HG02798 (cell line): ENCODE measurements around the gene TCAF1.

Experiments
- ATAC-seq: cut with Tn5 transposase; IDR thresholded peaks from one replicate; pipeline ENCODE4 v1.9.1; 2021; ENCODE audit warnings: mild to moderate bottlenecking; ENCODE audit not compliant: unreplicated experiment, poor library complexity

TCAF1 gene

GRCh38 chr7:143906895-143907294 lies 4.9 kb upstream of the TCAF1 start:
- no peak for ATAC-seq

DNA sequence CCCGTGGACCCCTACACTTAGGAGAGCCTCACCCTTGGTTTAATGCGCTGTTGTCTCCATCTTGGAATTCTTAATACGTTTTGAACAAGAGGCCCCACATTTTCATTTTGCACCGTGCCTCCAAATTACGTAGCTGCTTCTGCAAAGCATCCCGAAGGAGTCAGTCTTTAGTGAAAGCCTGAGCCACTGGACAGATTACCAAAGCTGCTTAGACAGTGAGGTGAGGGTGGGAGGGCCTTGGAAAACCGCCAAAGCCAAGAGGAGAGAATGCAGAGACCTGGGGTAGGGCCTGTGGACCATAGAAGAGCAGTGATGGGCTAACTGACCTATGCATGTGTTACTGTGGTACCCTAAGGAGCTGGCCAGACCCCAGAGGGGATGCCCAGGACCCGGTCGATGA lies 4.2 kb upstream of the TCAF1 start:
- ATAC-seq, result no peak

DNA sequence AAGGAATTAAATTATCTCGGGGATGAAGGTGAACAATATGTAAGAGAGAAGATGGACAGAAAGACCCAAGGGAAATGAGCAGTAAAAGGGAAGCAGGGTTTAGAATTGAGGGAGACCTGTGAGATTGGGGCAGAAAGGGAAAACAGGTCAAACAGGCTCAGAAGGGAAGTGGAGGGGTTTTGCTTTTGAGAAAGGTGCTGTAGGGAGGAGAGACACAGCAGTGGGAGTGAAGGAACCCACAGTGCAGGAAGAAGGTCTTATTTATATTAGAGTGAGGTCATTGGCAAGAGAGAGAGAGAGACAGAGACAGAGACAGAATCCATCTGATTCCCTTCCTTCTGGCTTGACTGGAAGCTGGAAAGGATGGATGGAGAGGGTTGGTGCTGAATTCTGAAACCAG lies 3.5 kb upstream of the TCAF1 start:
- ATAC-seq, result no peak

DNA sequence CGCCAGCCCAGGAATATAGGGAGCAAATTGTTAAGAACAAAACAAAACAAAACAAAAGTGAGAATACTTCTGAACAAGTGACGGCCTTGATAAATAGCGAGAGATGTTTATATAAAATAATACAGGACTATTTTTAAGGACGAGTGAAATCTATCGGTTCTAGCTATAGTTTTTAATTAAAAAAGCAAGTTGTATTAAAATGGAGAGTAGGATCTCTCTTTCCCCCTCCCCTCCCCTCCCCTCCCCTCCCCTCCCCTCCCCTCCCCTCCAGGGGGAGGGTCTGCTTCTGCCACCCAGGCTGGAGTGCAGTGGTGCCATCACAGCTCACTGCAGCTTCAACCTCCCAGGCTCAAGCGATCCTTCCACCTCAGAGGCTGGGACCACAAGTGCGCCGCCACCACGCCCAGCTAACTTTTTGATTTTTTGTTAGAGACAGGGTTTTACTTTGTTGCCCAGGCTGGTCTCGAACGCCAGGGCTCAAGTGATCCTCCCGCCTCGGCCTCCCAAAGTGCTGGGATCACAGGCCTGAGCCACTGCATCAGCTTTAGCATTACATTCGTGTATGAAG lies 440 bp upstream of the TCAF1 start:
- ATAC-seq, result no peak

DNA sequence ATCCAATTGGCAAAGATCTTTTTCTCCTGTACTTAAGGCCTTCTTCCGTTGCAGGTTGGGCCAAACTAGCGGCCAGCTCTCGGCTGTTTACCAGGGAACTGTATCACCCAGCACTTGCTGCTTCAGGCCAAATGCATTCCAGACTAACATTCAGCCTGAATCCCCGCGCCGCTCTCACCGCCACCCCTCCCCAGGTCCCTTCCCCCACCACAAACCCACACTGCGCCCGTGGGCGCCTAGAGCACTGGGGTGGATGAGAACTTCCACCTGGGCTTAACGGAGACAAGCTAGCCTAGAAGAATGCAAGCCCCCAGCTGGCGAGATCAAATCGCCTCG lies 676 bp downstream of the TCAF1 start:
- ATAC-seq, result no peak

GRCh38 chr7:143900230-143900766 lies 1.7 kb downstream of the TCAF1 start:
- no peak for ATAC-seq

DNA sequence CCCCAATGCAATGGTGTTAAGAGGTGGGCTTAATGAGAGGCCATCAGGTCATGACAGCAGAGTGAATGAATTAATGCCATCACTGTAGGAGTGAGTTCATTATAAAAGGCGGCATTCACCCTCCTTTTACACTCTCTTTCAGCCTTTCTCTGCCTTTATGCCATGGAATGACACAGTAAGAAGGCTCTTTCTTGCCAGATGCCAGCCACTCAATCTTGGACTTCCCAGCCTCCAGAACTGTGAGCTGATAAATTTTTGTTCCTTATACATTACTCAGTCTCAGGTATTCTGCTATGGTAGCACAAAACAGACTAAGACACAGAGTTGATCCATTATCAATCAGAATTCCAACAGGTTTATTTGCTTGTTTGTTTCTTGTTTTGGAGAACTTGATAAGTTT lies 3.2 kb downstream of the TCAF1 start:
- no peak for ATAC-seq

DNA sequence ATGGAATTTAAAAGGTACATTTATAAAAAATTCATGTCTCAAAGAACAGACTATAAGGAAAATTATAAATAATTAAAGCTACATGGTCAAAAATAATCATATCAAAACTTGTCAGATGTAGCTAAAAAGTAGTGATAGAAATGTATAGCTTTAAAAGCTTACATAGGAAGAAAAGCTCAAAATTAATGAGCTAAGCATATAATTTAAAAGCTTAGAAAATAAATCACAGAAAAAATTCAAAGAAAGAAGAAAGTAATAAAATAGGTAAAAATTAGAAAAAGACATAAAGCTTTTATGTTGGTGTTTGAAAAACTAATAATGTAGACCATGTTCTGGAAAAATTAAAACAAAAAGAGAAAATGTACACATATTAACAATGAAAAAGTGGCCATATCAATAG lies 5.3 kb downstream of the TCAF1 start:
- ATAC-seq, result no peak

DNA sequence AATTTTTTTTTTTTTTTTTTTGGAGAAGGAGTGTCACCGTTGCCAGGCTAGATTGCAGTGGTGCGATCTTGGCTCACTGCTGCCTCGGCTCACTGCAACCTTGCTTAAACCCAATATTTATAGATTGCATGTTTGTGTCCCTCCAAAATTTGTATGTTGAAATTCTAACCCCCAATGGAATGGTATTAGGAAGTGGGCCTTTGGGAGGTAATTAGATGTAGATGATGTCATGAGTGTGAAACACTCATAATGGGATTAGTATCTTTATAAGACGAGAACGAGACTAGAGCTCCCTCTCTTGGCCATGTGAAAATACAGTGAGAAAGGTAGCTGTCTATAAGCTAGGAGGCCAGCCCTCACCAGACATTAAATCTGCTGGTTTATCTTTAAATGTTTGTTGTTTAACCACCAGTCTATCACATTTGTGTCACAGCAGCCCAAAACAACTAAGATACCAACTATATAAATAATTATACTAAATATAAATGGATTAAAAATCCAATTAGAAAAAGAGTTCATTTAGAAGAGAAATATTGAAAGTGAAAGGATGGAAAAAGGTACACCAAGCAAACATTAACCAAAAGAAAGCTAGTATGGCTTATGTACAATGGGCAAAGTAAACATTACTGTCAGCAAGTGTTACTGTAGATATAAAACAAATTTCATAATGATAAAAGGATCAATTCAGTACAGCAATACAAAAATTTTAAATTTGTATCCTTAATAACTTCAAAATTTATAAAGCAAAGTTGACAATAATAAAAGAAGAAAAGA lies 9.3 kb downstream of the TCAF1 start:
- ATAC-seq, result peak; percentile 100

DNA sequence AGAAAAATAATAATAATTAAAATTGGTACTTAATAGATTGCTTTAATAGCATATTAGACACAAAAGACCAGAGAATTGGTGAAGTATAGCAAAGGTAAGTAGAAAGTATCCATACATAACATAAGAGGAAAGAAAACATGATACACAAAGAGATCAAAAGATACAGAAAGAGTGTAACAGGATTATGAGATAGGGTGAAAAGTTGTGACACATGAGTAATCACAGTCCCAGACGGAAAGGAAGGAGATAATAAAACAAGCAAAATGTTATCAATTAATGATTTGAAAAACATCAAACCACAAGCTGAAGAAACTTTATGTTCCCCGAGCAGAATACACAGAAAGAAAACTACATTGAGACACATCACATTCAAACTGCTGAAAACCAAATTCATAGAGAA lies 10.5 kb downstream of the TCAF1 start:
- ATAC-seq, result no peak

DNA sequence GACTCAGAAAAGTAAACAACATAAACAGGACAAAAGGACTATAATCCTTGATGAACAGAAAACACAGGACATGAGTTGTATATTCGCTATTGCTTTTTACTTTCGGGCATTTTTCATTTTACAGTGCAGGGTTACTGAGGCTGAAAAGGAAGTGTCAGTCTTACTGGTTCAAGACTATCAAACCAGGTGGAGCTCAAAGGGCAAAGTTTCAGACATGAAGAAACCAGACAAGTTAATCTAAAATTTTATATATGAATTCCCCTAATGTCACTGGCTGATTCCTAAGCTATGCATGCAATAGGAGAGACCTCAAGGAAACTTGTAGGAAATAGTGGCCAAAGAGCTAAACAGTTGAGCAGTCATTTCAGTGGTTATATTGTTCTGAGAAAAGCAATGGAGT lies 11.4 kb downstream of the TCAF1 start:
- ATAC-seq, result no peak

- ATAC-seq, result no peak
Observed at GRCh38 chr7:143889068-143889467, 12.9 kb downstream of the TCAF1 start.

- ATAC-seq, result no peak
Observed at GRCh38 chr7:143886826-143887477, 15.0 kb downstream of the TCAF1 start.

DNA sequence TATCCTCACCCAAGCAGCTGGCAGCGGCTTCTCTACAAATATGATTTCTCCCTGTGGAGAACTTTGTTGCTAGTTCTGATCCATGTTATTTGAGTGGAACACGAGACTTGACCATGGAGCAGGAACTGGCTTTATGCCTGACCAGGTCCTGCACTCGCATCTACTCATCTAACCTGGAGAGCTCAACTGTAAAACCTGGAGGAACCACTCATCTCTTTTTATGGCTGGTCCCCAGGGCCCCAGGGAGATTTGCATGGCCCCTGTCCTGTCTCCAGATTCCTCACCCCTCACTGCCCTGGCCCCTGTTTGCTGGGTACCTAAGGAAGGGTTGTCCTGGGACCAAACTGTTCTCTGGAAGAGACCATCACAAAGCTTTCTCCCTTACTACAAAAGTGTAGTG lies 16.0 kb downstream of the TCAF1 start:
- ATAC-seq, result no peak

DNA sequence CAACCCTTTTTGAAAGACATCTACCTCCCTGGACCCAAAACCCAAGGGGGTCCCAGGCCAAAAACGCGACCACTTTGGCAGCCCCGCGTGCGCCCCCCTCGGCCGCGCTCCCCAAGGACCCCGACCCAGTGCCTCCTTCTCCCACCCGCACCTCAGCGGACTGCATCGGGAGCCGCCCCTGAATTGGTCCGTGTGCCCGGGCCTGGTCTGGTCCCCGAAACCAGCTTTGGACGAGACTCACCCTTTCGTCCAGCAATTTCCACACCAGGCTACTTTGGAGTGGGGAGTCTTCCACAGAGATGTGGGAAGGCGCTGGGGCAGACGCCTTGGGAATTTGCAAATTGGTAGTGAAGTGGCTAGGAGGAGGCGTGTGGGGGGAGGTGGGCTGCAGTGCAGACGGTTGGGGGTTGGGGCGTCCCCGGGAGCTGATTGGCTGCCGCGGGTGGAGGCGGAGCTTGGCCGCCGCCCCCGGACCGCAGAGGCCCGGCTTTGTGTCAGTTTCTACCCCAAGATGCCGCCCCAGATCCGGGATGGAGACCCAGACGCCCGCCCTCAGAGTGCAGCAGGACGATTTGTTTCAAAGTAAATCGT lies 16.9 kb downstream of the TCAF1 start:
- ATAC-seq, result peak; percentile 93

DNA sequence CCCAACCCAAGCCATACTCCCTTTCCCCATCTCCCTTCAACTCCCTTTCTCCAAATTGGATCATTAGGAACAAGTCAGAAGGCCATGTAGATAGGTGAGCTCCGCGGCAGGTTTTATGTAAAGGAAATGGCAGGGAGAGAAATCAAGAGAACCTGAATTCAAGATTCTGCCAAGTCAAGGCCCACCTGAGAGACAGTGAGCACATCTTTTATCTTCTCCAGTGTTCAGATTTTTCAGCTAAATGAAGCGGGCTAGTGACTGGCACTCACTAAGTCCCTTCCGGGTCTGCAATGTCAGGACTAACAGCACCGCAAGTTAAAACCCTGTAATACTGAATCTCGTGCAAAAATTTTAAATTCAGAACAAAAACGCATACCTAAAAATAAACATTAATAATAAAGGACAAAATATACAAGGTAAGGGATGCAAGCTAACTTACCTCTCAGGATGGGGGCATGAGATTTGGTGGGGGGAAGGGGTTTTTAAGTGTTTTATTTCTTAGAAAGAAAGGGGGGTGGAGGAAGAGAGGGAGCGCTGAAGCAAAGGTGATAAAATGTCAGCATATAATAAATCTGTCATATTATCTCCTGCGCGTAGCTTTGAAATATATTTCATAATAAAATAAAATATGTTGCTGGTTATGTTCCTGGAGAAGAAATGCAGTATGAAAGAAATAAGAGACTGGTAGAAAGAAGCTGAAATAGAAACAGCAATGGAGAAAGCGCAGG lies 17.6 kb downstream of the TCAF1 start:
- ATAC-seq, result no peak

GRCh38 chr7:143882604-143883078 lies 19.3 kb downstream of the TCAF1 start:
- ATAC-seq, result no peak

- ATAC-seq, result no peak
Observed at GRCh38 chr7:143882020-143882603, 19.9 kb downstream of the TCAF1 start.

GRCh38 chr7:143878884-143879283 lies 23.1 kb downstream of the TCAF1 start:
- ATAC-seq, result no peak

GRCh38 chr7:143877098-143877497 lies 24.9 kb downstream of the TCAF1 start:
- no peak for ATAC-seq
